ENCODE results near the gene TTC21B. TPM values are rescaled to one million over a fixed set of nuclear protein-coding genes. Genes with fewer than 3 reads are reported as not detected.

The TTC21B gene
- total RNA-seq, 1 donor from 2014 or later = 38.4 TPM

DNA sequence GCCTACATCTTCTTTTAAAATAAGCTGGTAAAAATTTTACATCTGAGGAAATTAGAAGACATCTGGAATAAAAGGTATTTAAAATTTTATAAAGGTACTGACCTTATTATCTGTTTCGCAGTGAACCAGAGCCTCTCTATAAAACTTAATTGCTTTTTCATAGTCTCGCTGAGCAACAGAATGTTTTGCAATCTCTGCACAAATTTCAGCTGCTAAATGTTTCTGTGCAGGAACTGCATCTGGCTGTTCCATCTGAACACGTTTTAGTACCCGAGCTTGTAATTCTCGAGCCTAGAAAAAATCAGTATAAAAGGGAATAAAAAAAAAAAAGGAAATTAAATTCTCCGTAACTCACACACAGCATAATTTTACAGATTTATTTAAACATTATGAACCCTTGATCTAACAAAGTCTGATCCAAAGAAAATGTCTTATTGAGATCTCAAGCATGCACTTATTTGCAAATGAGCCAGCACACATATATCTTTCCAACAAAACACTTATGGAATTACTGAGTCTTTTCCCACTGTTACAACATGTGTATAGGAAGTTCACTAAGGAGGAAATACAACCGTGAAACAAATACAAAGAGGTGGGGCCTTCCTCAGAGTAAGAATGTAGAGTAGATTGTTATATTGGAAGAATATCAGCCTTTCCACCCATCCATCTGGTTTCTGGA, 51.8 kb downstream of the TTC21B start:
- peaks cover 32% of the 10 kb centered on the region for H3K36me3 Mint-ChIP-seq (ENCODE audit: low read depth)

DNA sequence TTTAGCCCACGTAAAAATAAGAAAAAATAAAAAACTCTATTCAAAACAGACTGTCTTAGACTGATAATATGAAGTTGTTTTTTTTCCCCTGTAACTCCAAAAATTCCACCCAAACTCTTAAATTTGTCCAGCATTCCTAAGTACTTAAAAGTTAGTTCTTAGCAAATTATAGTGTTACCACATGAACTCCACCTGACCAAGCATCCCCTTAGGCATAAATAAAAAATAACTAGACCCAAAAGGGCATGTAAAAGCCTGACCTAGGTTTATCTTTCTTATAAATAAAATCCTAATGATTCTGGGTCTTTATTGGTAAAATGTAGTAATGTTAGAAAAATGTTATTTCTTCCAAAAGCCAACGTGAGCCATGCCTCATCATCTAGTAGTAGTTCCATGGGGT, 54.3 kb downstream of the TTC21B start:
- Mint-ChIP-seq H3K36me3 (ENCODE audit: low read depth) (peaks cover 32% of the 10 kb centered on the region), H3K9me3 (no peaks in the 10 kb centered on the region), H3K4me3 (no peak overlapping the region), H3K4me1 (peaks cover 42% of the 10 kb centered on the region), H3K27ac (ENCODE audit: unreplicated experiment) (no peak overlapping the region), H3K27me3 (ENCODE audit: low read depth) (no peaks in the 10 kb centered on the region)
- TF ChIP-seq, protein P1, sequence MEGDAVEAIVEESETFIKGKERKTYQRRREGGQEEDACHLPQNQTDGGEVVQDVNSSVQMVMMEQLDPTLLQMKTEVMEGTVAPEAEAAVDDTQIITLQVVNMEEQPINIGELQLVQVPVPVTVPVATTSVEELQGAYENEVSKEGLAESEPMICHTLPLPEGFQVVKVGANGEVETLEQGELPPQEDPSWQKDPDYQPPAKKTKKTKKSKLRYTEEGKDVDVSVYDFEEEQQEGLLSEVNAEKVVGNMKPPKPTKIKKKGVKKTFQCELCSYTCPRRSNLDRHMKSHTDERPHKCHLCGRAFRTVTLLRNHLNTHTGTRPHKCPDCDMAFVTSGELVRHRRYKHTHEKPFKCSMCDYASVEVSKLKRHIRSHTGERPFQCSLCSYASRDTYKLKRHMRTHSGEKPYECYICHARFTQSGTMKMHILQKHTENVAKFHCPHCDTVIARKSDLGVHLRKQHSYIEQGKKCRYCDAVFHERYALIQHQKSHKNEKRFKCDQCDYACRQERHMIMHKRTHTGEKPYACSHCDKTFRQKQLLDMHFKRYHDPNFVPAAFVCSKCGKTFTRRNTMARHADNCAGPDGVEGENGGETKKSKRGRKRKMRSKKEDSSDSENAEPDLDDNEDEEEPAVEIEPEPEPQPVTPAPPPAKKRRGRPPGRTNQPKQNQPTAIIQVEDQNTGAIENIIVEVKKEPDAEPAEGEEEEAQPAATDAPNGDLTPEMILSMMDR (conservative IDR thresholded peaks at IDR 0.05) = no peak
- DNase-seq (ENCODE audit: low read depth, low spot score) = no peak

More for the DNA sequence above, 51.8 kb downstream of the TTC21B start:
- Mint-ChIP-seq H3K9me3 (no peaks in the 10 kb centered on the region), H3K27me3 (ENCODE audit: low read depth) (no peaks in the 10 kb centered on the region), H3K4me1 (peaks cover 36% of the 10 kb centered on the region), H3K27ac (ENCODE audit: unreplicated experiment) (no peak overlapping the region), H3K4me3 (no peak overlapping the region)
- TF ChIP-seq, protein P1 (conservative IDR thresholded peaks at IDR 0.05) = no peak
- no peak for DNase-seq (ENCODE audit: low read depth, low spot score)

DNA sequence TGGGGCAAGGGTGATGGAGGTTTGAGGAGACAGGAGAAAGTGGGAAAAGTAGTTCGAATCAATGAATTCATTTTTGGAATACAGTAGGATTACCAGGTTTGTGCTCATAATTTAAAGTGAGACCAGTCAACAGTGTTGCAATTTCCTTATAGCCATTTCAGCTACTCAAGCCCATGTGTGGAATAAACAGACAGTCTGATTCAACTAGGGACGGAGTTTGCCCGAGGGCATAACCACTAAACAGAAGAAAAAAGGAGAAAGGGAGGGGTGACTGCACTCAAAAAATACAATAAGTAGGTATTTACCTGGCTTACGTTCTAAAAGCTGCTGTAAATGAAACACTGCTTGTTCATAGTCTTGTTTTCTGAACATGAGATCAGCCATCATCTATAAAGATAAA, 55.2 kb downstream of the TTC21B start:
- TF ChIP-seq, protein P1 (conservative IDR thresholded peaks at IDR 0.05) = no peak
- peaks cover 39% of the 10 kb centered on the region for H3K36me3 Mint-ChIP-seq (ENCODE audit: low read depth)
- no peaks in the 10 kb centered on the region for H3K27me3 Mint-ChIP-seq (ENCODE audit: low read depth)
- peak overlapping the region; percentile 0 for H3K4me3 Mint-ChIP-seq
- peaks cover 52% of the 10 kb centered on the region for H3K4me1 Mint-ChIP-seq
- peak overlapping the region; percentile 88 for H3K27ac Mint-ChIP-seq (ENCODE audit: unreplicated experiment)
- DNase-seq (ENCODE audit: low read depth, low spot score) = no peak
- H3K9me3 Mint-ChIP-seq = peaks cover 5% of the 10 kb centered on the region

DNA sequence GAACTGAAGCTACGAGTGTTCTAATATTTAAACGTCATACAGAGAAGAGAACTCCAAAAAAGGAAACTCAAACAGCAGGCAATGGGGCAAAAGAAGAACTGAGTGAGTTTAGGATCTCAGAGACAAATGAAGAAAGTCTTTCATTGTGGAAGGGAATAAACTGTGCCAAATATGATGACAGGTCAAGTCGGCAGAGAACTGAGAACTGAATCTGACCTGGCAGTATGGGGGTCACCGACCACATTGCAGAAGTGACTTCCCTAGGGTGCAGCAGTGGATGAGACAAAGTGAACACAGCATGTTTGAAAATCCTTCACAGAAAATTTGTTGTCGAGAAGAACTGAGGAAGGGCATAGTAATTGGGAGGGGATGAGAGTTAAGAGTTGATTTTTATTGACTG, 55.9 kb downstream of the TTC21B start:
- no peak for DNase-seq (ENCODE audit: low read depth, low spot score)
- Mint-ChIP-seq H3K9me3 (peaks cover 5% of the 10 kb centered on the region), H3K27me3 (ENCODE audit: low read depth) (no peaks in the 10 kb centered on the region), H3K4me1 (peaks cover 48% of the 10 kb centered on the region), H3K27ac (ENCODE audit: unreplicated experiment) (peak overlapping the region; percentile 88), H3K36me3 (ENCODE audit: low read depth) (peaks cover 39% of the 10 kb centered on the region), H3K4me3 (peak overlapping the region; percentile 0)
- TF ChIP-seq, protein P1 (conservative IDR thresholded peaks at IDR 0.05) = no peak

DNA sequence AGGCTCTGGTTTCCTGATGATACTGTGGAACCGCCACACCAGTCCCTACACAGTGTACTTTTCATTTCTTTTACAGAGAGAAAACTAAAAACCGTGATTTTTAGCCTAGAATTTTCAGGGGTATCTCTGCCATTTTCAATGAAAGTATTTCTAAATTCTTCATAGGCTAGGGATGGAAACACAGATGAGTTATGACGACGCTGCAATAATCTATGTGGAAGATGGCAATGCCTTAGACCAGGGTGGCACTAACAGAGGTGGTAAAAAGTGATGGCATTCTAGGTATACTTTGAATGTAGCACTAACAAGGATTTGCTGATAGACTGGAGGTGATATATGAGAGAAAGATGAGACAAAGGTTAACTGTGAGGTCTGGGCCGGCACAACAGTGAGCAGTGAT, 56.5 kb downstream of the TTC21B start:
- TF ChIP-seq, protein P1 (conservative IDR thresholded peaks at IDR 0.05) = no peak
- Mint-ChIP-seq H3K4me1 (peaks cover 52% of the 10 kb centered on the region), H3K27ac (ENCODE audit: unreplicated experiment) (no peak overlapping the region), H3K27me3 (ENCODE audit: low read depth) (no peaks in the 10 kb centered on the region), H3K36me3 (ENCODE audit: low read depth) (peaks cover 43% of the 10 kb centered on the region), H3K4me3 (peak overlapping the region; percentile 1), H3K9me3 (peaks cover 5% of the 10 kb centered on the region)
- no peak for DNase-seq (ENCODE audit: low read depth, low spot score)

Data from neural crest cell (in vitro differentiated cells).